ENCODE measurements around the gene CDKN2B-AS1. TPM values are rescaled to one million over a fixed set of nuclear protein-coding genes. Genes with fewer than 3 reads are reported as not detected.

The CDKN2B-AS1 gene
- total and polyA plus RNA-seq, 2 donors from 2014 or later = 0.82 TPM; not detected in 1

GRCh38 chr9:22124263-22125011 is 129.8 kb downstream of the CDKN2B-AS1 start:
- intact Hi-C loops (cut with DNase I) = no loop called here
- Histone ChIP-seq H3K27me3 (ENCODE audit: control insufficient read depth, insufficient read depth, low read length) (no peaks in the 10 kb centered on the region), H3K9ac (ENCODE audit: low read length in 3 of 3) (no peak overlapping the region), H3K4me3 (ENCODE audit: low read length in 3 of 3) (no peak overlapping the region), H3K9me3 (ENCODE audit: control insufficient read depth in 2 of 3, insufficient read depth in 1 of 3, low read length in 3 of 3) (no peaks in the 10 kb centered on the region), H3K36me3 (ENCODE audit: control insufficient read depth in 2 of 3, insufficient read depth in 3 of 3, low read length in 3 of 3) (no peaks in the 10 kb centered on the region), H3K4me1 (ENCODE audit: control insufficient read depth in 2 of 3, insufficient read depth in 2 of 3, low read depth in 1 of 3, low read length in 3 of 3) (no peaks in the 10 kb centered on the region), H3K27ac (ENCODE audit: low read depth in 2 of 2, low read length in 2 of 2) (no peak overlapping the region)
- FAIRE-seq (no peak), DNase-seq (peak in 1 of 5 donors; percentile 16)
- TF ChIP-seq, protein P1, sequence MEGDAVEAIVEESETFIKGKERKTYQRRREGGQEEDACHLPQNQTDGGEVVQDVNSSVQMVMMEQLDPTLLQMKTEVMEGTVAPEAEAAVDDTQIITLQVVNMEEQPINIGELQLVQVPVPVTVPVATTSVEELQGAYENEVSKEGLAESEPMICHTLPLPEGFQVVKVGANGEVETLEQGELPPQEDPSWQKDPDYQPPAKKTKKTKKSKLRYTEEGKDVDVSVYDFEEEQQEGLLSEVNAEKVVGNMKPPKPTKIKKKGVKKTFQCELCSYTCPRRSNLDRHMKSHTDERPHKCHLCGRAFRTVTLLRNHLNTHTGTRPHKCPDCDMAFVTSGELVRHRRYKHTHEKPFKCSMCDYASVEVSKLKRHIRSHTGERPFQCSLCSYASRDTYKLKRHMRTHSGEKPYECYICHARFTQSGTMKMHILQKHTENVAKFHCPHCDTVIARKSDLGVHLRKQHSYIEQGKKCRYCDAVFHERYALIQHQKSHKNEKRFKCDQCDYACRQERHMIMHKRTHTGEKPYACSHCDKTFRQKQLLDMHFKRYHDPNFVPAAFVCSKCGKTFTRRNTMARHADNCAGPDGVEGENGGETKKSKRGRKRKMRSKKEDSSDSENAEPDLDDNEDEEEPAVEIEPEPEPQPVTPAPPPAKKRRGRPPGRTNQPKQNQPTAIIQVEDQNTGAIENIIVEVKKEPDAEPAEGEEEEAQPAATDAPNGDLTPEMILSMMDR (IDR thresholded peaks at IDR 0.05; ENCODE audit: borderline replicate concordance, extremely low read depth, insufficient read depth) = no peak

- Histone ChIP-seq H3K36me3 (ENCODE audit: control insufficient read depth in 2 of 3, insufficient read depth in 3 of 3, low read length in 3 of 3) (no peaks in the 10 kb centered on the region), H3K27me3 (ENCODE audit: control insufficient read depth, insufficient read depth, low read length) (no peaks in the 10 kb centered on the region), H3K4me3 (ENCODE audit: low read length in 3 of 3) (no peak overlapping the region), H3K27ac (ENCODE audit: low read depth in 2 of 2, low read length in 2 of 2) (no peak overlapping the region), H3K9ac (ENCODE audit: low read length in 3 of 3) (no peak overlapping the region), H3K9me3 (ENCODE audit: control insufficient read depth in 2 of 3, insufficient read depth in 1 of 3, low read length in 3 of 3) (no peaks in the 10 kb centered on the region), H3K4me1 (ENCODE audit: control insufficient read depth in 2 of 3, insufficient read depth in 2 of 3, low read depth in 1 of 3, low read length in 3 of 3) (no peaks in the 10 kb centered on the region)
- TF ChIP-seq, protein P1 (IDR thresholded peaks at IDR 0.05; ENCODE audit: borderline replicate concordance, extremely low read depth, insufficient read depth) = no peak
- intact Hi-C loops (cut with DNase I) = no loop called here
- DNase-seq = no peak
- no peak for FAIRE-seq
Measured at GRCh38 chr9:22129133-22129532, 134.5 kb downstream of the CDKN2B-AS1 start.

DNA sequence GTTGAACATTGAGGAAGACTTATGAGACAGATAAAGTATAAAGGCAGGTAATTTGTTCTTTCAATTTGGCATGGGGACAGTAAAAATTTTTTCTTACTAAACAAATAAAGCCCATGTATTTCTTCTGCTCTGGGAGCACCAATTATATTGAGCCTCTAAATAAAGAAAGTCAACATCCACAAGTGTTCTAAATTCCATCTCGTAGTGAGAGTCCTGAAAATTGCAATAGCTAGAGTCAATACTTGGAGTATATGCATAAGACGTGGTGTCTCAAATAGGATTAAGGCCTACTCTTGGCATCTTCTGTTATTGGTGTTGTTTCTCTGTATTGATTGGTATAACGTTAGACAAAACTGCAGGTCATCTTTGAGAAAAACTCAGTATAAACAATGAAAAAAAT is 135.0 kb downstream of the CDKN2B-AS1 start:
- H3K36me3 ChIP-seq (ENCODE audit: control insufficient read depth in 2 of 3, insufficient read depth in 3 of 3, low read length in 3 of 3) = no peaks in the 10 kb centered on the region
- FAIRE-seq (no peak), DNase-seq (no peak)
- TF ChIP-seq, protein P1 (IDR thresholded peaks at IDR 0.05; ENCODE audit: borderline replicate concordance, extremely low read depth, insufficient read depth) = no peak
- no peak overlapping the region for H3K27ac ChIP-seq (ENCODE audit: low read depth in 2 of 2, low read length in 2 of 2)
- intact Hi-C loops (cut with DNase I) = no loop called here
- no peak overlapping the region for H3K4me3 ChIP-seq (ENCODE audit: low read length in 3 of 3)
- no peak overlapping the region for H3K9ac ChIP-seq (ENCODE audit: low read length in 3 of 3)
- no peaks in the 10 kb centered on the region for H3K27me3 ChIP-seq (ENCODE audit: control insufficient read depth, insufficient read depth, low read length)
- H3K9me3 ChIP-seq (ENCODE audit: control insufficient read depth in 2 of 3, insufficient read depth in 1 of 3, low read length in 3 of 3) = no peaks in the 10 kb centered on the region
- no peaks in the 10 kb centered on the region for H3K4me1 ChIP-seq (ENCODE audit: control insufficient read depth in 2 of 3, insufficient read depth in 2 of 3, low read depth in 1 of 3, low read length in 3 of 3)

All from kidney (tissue), 14 donors.